Thymus (tissue), 11 donors: ENCODE measurements around the gene MPP2. TPM values are rescaled to one million over a fixed set of nuclear protein-coding genes. Genes with fewer than 3 reads are reported as not detected.

ENCODE experiments used
- DNase-seq, 9 donors: peaks; one replicate each; pipeline ENCODE4 v3.0.0-alpha.2; 2013; ENCODE audit warnings: low spot score in 9 of 9, low read depth in 6 of 9, missing footprints in 1 of 9
- H3K27ac ChIP-seq, 2 donors: one replicate each; pipeline ENCODE4 v1.5.1; 2013; ENCODE audit warnings: control low read depth in 1 of 2, low read depth in 1 of 2, low read length in 1 of 2, mild to moderate bottlenecking in 1 of 2, moderate library complexity in 1 of 2
- H3K27me3 ChIP-seq, 2 donors: one replicate each; pipeline ENCODE4 v1.5.1; 2013; ENCODE audit warnings: low read length in 1 of 2; ENCODE audit not compliant: control insufficient read depth in 2 of 2, insufficient read depth in 1 of 2
- H3K36me3 ChIP-seq, 2 donors: one replicate each; pipeline ENCODE4 v1.5.1; 2013; ENCODE audit warnings: low read length in 1 of 2, mild to moderate bottlenecking in 1 of 2, moderate library complexity in 1 of 2; ENCODE audit not compliant: control insufficient read depth in 2 of 2, insufficient read depth in 2 of 2
- H3K4me1 ChIP-seq, 2 donors: one replicate each; pipeline ENCODE4 v1.5.1; 2013; ENCODE audit warnings: low read length in 2 of 2; ENCODE audit not compliant: control insufficient read depth in 2 of 2, insufficient read depth in 2 of 2
- H3K4me3 ChIP-seq, 2 donors: one replicate each; pipeline ENCODE4 v1.5.1; 2013; ENCODE audit warnings: low read length in 2 of 2, control low read depth in 1 of 2, mild to moderate bottlenecking in 1 of 2
- H3K9me3 ChIP-seq, 2 donors: one replicate each; pipeline ENCODE4 v1.5.1; 2013; ENCODE audit warnings: low read length in 1 of 2, mild to moderate bottlenecking in 1 of 2; ENCODE audit not compliant: control insufficient read depth in 2 of 2, insufficient read depth in 1 of 2
- WGBS: extraction: QIAGEN DNeasy Blood & Tissue Kit; methylation state at CpG from one replicate; pipeline ENCODE4 v1.1.7; 2013; 5-methylcytosine and 5-hydroxymethylcytosine counted together
- polyA plus RNA-seq: library from polyadenylated mRNA; stranded (reverse); fragments of 200-250 nt; gene quantifications from one replicate; pipeline ENCODE4 v1.2.3, GENCODE V29; 2013
- total RNA-seq: library from RNA; stranded (reverse); fragments of 120-200 nt; gene quantifications from one replicate; pipeline ENCODE4 v1.2.4, GENCODE V29; 2013
- donor health status: healthy.

The MPP2 gene
- total and polyA plus RNA-seq, 2 donors = 0.52 to 0.87 TPM

- no peak for DNase-seq
- H3K4me1 ChIP-seq = peaks cover 0 to 4% of the 10 kb centered on the region in 2 donors
- H3K4me3 ChIP-seq = peak overlapping the region in 1 of 2 donors; percentile 38
- H3K27ac ChIP-seq = no peak overlapping the region
- 53% methylated on average over 13 of the region's 13 CpGs for WGBS
- peaks cover 0 to 38% of the 10 kb centered on the region in 2 donors for H3K27me3 ChIP-seq
- no peaks in the 10 kb centered on the region for H3K36me3 ChIP-seq
- no peaks in the 10 kb centered on the region for H3K9me3 ChIP-seq
Measured at GRCh38 chr17:43918026-43918389, 10.7 kb upstream of the MPP2 start.

GRCh38 chr17:43917348-43918025 is 10.2 kb upstream of the MPP2 start:
- peaks cover 0 to 4% of the 10 kb centered on the region in 2 donors for H3K4me1 ChIP-seq
- no peaks in the 10 kb centered on the region for H3K36me3 ChIP-seq
- peak overlapping the region; percentile 15 to 38 for H3K4me3 ChIP-seq

GRCh38 chr17:43917016-43917347 is 9.6 kb upstream of the MPP2 start:
- peaks cover 0 to 4% of the 10 kb centered on the region in 2 donors for H3K4me1 ChIP-seq
- peak overlapping the region; percentile 15 to 38 for H3K4me3 ChIP-seq
- no peak for DNase-seq
- H3K9me3 ChIP-seq = no peaks in the 10 kb centered on the region
- no peak overlapping the region for H3K27ac ChIP-seq
- H3K27me3 ChIP-seq = peaks cover 0 to 39% of the 10 kb centered on the region in 2 donors
- WGBS = 61% methylated on average over 8 of the region's 8 CpGs
- H3K36me3 ChIP-seq = no peaks in the 10 kb centered on the region

More at GRCh38 chr17:43917348-43918025, 10.2 kb upstream of the MPP2 start:
- WGBS = 7% methylated on average over 43 of the region's 43 CpGs
- Histone ChIP-seq H3K27ac (no peak overlapping the region), H3K27me3 (peaks cover 0 to 38% of the 10 kb centered on the region in 2 donors), H3K9me3 (no peaks in the 10 kb centered on the region)
- peak in 1 of 9 donors; percentile 38 for DNase-seq

GRCh38 chr17:43916385-43916784 is 9.0 kb upstream of the MPP2 start:
- Histone ChIP-seq H3K9me3 (no peaks in the 10 kb centered on the region), H3K4me3 (no peak overlapping the region), H3K27me3 (peaks cover 0 to 45% of the 10 kb centered on the region in 2 donors), H3K36me3 (no peaks in the 10 kb centered on the region), H3K4me1 (peaks cover 0 to 4% of the 10 kb centered on the region in 2 donors), H3K27ac (peak overlapping the region in 1 of 2 donors; percentile 22)
- WGBS = 83% methylated on average over 4 of the region's 4 CpGs
- no peak for DNase-seq

DNA sequence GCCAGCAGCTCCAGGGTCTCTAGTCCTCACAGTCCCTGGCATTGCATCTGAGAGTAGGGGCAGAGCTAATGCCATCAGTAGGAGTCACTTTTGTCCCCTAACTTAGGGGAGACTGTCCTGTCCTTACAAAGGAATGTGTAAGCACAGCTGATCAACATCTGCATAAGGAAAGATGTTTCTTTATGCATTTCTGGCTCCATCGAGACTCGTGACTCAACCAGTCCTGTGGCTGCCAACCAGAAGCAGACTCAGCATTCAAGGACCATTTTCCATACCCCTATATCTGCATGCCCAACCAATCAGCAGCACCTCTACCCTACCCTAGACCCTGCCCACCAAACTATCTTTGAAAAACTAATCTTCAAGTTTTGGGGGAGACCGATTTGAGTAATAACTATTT is 8.2 kb upstream of the MPP2 start:
- over 99% methylated on average over 3 of the region's 3 CpGs for WGBS
- peaks cover 0 to 43% of the 10 kb centered on the region in 2 donors for H3K27me3 ChIP-seq
- H3K27ac ChIP-seq = no peak overlapping the region
- H3K4me1 ChIP-seq = peaks cover 0 to 4% of the 10 kb centered on the region in 2 donors
- no peak for DNase-seq
- H3K9me3 ChIP-seq = no peaks in the 10 kb centered on the region
- H3K36me3 ChIP-seq = no peaks in the 10 kb centered on the region
- no peak overlapping the region for H3K4me3 ChIP-seq

DNA sequence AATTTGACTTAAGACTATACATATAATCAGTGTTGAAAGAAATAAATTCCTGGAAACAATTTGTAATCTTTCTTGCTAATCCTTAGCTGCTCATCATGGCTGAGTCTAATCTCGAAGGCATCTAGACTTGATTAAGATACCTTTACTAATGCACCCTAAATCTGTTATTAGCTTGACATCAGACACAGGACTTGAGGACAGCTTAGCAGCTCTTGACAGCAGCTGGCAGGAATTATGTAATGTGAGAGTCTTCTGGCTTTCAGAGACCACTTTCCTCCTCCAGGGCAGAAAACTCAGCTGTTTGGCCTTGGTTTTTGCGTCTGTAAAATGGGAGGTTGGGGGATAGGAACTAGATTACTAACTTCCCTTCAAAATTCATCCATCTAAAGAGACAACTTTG is 7.1 kb upstream of the MPP2 start:
- Histone ChIP-seq H3K4me3 (no peak overlapping the region), H3K27ac (no peak overlapping the region)

DNA sequence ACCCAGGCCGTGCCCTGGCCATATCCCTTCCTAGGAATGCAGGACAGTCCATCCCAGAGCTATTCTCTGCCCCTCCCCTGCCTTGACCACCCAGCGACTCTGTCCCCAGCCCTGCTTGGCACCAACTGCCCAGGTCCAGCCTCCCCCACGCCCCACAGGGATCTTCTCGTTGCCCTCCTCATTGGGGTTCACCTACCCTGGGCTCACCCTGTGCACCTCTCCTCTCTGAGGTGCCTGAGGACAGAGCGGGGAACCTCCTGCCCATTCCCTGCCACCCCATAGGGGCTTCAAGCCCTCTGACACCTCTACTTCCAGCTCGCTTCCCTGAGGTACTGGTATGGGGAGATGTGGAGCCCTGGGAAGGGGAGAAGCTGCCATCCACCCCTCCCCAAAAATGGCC is 6.2 kb upstream of the MPP2 start:
- WGBS = 89% methylated on average over 6 of the region's 6 CpGs
- H3K4me3 ChIP-seq = no peak overlapping the region
- no peaks in the 10 kb centered on the region for H3K9me3 ChIP-seq
- peaks cover 11 to 52% of the 10 kb centered on the region in 2 donors for H3K27me3 ChIP-seq
- H3K36me3 ChIP-seq = no peaks in the 10 kb centered on the region
- no peak for DNase-seq
- peaks cover 0 to 4% of the 10 kb centered on the region in 2 donors for H3K4me1 ChIP-seq
- no peak overlapping the region for H3K27ac ChIP-seq

More for the DNA sequence above, 7.1 kb upstream of the MPP2 start:
- Histone ChIP-seq H3K27me3 (peaks cover 5 to 48% of the 10 kb centered on the region in 2 donors), H3K4me1 (peaks cover 0 to 4% of the 10 kb centered on the region in 2 donors), H3K36me3 (no peaks in the 10 kb centered on the region), H3K9me3 (no peaks in the 10 kb centered on the region)
- DNase-seq = no peak
- 96% methylated on average over 2 of the region's 2 CpGs for WGBS

GRCh38 chr17:43912635-43913304 is 5.4 kb upstream of the MPP2 start:
- no peaks in the 10 kb centered on the region for H3K36me3 ChIP-seq
- 83% methylated on average over 4 of the region's 4 CpGs for WGBS
- no peak for DNase-seq
- peaks cover 18 to 54% of the 10 kb centered on the region in 2 donors for H3K27me3 ChIP-seq
- H3K4me3 ChIP-seq = no peak overlapping the region
- H3K27ac ChIP-seq = no peak overlapping the region
- H3K4me1 ChIP-seq = peaks cover 0 to 8% of the 10 kb centered on the region in 2 donors
- H3K9me3 ChIP-seq = no peaks in the 10 kb centered on the region

DNA sequence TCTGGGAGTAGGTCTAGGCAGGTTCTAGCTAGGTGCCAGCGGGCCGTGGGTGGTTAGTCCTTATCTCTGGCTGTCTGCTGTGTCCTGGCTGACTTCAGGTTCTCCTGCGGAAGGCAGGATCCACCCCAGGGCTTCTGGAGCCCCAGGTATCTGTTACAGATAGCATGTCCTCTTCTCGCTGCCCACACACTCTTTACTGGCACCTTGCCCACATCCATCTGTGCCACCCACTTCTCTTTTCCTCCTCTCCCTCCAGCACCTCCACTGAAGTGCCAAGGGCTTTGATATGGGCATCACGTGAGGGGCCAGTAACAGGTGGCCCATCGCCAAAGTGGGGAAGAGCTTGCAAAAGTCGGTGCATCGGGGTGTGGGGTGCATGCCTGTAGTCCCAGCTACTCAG is 4.6 kb upstream of the MPP2 start:
- H3K4me3 ChIP-seq = no peak overlapping the region
- no peak for DNase-seq
- H3K36me3 ChIP-seq = no peaks in the 10 kb centered on the region
- peaks cover 6 to 16% of the 10 kb centered on the region in 2 donors for H3K4me1 ChIP-seq
- 76% methylated on average over 8 of the region's 8 CpGs for WGBS
- H3K9me3 ChIP-seq = no peaks in the 10 kb centered on the region
- peaks cover 26 to 54% of the 10 kb centered on the region in 2 donors for H3K27me3 ChIP-seq
- H3K27ac ChIP-seq = no peak overlapping the region
